ENCODE results near the gene SOX9. TPM values are rescaled to one million over a fixed set of nuclear protein-coding genes. Genes with fewer than 3 reads are reported as not detected.

SOX9 gene
- total and polyA plus RNA-seq, 2 experiments from 2014 or later = 1.1 to 4.3 TPM

DNA sequence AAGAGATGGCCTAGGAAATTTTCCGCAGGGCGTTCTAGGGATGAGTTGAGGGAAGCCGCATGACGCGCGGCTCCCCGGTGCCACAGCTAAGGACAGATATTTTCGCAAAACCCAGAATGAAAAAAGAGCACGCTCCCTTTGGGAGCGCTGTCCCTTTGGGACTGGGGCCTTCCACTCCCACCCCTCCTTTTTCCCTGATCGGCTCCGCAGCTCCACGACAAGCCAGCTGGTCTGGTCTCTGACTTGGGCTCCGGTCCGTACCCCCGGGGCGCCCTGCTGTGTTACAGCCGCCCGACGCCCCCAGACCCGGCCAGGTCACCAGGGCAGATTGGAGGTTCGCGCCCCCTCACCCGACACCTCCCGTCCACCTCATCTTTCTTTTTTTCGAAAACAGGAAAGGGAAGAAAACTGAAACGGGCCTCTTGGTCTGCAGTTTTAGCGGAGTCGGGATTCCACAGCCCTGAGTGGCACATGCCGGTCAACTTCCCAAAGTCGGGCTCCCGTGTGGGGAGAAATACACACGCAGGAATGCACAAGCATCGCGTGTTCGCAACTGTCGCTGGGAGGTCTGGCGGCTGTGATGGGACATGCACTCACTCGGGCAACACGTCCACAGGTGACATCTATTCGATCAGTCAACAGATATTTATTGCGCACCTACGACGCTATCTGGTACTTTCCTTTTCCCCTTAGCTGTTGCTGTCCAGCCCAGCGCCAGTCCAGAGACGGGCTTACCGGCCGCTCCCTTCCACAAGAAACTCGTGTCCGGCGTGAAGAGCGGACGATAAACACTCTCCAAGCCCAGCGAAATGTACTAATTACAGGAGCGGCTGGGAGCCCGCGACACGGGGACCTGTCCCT lies 3.9 kb upstream of the SOX9 start:
- peak overlapping the region; percentile 22 for H3K4me3 ChIP-seq
- no peak overlapping the region for H3K27ac ChIP-seq
- peaks cover 74% of the 10 kb centered on the region for H3K27me3 ChIP-seq
- no peaks in the 10 kb centered on the region for H3K36me3 ChIP-seq
- H3K4me1 ChIP-seq (ENCODE audit: low read depth) = peaks cover 19% of the 10 kb centered on the region
- no peaks in the 10 kb centered on the region for H3K9me3 ChIP-seq (ENCODE audit: low read depth)
- peak; percentile 41 to 47 for DNase-seq (ENCODE audit: low read depth in 1 of 2, low spot score in 1 of 2)
- TF ChIP-seq, protein P1, sequence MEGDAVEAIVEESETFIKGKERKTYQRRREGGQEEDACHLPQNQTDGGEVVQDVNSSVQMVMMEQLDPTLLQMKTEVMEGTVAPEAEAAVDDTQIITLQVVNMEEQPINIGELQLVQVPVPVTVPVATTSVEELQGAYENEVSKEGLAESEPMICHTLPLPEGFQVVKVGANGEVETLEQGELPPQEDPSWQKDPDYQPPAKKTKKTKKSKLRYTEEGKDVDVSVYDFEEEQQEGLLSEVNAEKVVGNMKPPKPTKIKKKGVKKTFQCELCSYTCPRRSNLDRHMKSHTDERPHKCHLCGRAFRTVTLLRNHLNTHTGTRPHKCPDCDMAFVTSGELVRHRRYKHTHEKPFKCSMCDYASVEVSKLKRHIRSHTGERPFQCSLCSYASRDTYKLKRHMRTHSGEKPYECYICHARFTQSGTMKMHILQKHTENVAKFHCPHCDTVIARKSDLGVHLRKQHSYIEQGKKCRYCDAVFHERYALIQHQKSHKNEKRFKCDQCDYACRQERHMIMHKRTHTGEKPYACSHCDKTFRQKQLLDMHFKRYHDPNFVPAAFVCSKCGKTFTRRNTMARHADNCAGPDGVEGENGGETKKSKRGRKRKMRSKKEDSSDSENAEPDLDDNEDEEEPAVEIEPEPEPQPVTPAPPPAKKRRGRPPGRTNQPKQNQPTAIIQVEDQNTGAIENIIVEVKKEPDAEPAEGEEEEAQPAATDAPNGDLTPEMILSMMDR (IDR thresholded peaks at IDR 0.05; ENCODE audit: low read depth, low read length) = no peak

GRCh38 chr17:72117535-72118334 lies 3.1 kb upstream of the SOX9 start:
- H3K4me3 ChIP-seq = peak overlapping the region; percentile 22
- H3K36me3 ChIP-seq = no peaks in the 10 kb centered on the region
- H3K9me3 ChIP-seq (ENCODE audit: low read depth) = no peaks in the 10 kb centered on the region
- no peak overlapping the region for H3K27ac ChIP-seq
- peaks cover 83% of the 10 kb centered on the region for H3K27me3 ChIP-seq
- TF ChIP-seq, protein P1 (IDR thresholded peaks at IDR 0.05; ENCODE audit: low read depth, low read length) = no peak
- peaks cover 19% of the 10 kb centered on the region for H3K4me1 ChIP-seq (ENCODE audit: low read depth)
- no peak for DNase-seq (ENCODE audit: low read depth in 1 of 2, low spot score in 1 of 2)

- no peak overlapping the region for H3K27ac ChIP-seq
- peak overlapping the region; percentile 22 for H3K4me3 ChIP-seq
- H3K27me3 ChIP-seq = peaks cover 91% of the 10 kb centered on the region
- TF ChIP-seq, protein P1 (IDR thresholded peaks at IDR 0.05; ENCODE audit: low read depth, low read length) = peak; percentile 88
- H3K36me3 ChIP-seq = no peaks in the 10 kb centered on the region
- DNase-seq (ENCODE audit: low read depth in 1 of 2, low spot score in 1 of 2) = peak; percentile 85 to 93
- H3K4me1 ChIP-seq (ENCODE audit: low read depth) = peaks cover 19% of the 10 kb centered on the region
- no peaks in the 10 kb centered on the region for H3K9me3 ChIP-seq (ENCODE audit: low read depth)
Measured at GRCh38 chr17:72118335-72119076, 2.3 kb upstream of the SOX9 start.

- no peak overlapping the region for H3K27ac ChIP-seq
- H3K4me3 ChIP-seq = peak overlapping the region; percentile 40
- no peaks in the 10 kb centered on the region for H3K36me3 ChIP-seq
- H3K4me1 ChIP-seq (ENCODE audit: low read depth) = peaks cover 22% of the 10 kb centered on the region
- peaks cover 89% of the 10 kb centered on the region for H3K27me3 ChIP-seq
- TF ChIP-seq, protein P1 (IDR thresholded peaks at IDR 0.05; ENCODE audit: low read depth, low read length) = no peak
- no peak for DNase-seq (ENCODE audit: low read depth in 1 of 2, low spot score in 1 of 2)
- H3K9me3 ChIP-seq (ENCODE audit: low read depth) = no peaks in the 10 kb centered on the region
Measured at GRCh38 chr17:72119077-72119872, 1.5 kb upstream of the SOX9 start.

All from cardiac muscle cell (in vitro differentiated cells and primary cell).